ENCODE measurements around the gene SPEM1.

GRCh38 chr17:7438656-7439460 is 18.7 kb downstream of the SPEM1 start:
- TF ChIP-seq CTCF (IDR thresholded peaks at IDR 0.05) (no peak), POLR2A (IDR thresholded peaks at IDR 0.05) (no peak)
